Measurements from ENCODE around the gene HGS. TPM values are rescaled to one million over a fixed set of nuclear protein-coding genes. Genes with fewer than 3 reads are reported as not detected.

The HGS gene
- total and polyA plus RNA-seq, 2 of the 13 experiments (the other 11 are each of a cell fraction or from before 2014, with no cell fraction given): 73.3 to 78.1 TPM

DNA sequence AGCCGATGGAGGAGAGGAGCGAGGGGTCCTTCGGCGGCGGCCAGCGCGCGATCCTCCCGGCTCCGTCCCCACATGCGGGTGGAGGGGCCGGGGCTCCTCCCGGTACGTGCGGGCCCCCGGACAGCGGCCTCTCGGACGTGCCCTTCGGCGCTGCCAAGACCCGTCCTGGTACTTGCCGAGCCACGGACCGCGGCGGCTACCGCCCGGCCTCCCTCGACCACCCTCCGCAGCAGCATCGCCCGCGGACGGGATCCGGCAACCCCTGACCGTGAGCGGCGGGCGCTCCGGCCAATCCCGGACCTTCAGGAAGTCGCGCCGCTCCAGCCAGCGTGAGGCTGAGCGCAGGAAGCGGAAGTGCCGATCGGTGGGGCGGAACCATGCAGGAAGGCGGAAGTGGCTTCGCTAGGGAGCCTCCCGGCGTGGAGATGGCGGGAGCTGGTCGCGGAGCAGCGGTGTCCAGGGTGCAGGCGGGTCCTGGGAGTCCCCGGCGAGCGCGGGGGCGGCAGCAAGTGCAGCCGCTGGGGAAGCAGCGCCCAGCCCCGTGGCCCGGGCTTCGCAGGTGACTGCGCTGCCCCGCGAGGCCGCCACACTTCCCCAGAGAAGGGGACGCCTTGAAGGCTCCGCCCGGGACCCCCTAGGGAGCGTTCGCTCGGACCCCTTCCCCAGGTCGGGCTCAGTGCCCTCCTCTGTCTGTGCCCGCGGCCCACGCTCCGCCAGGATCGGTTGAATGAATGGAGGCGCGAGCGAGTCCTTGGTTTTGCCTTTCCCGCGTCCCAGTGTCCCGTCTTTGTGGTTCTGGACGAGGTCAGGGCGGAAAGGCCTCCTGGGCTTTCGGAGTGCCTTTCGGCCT lies 17.2 kb upstream of the HGS start, which contains the start of the genes CCDC137 and OXLD1 (continued):
- TF ChIP-seq, protein P1, sequence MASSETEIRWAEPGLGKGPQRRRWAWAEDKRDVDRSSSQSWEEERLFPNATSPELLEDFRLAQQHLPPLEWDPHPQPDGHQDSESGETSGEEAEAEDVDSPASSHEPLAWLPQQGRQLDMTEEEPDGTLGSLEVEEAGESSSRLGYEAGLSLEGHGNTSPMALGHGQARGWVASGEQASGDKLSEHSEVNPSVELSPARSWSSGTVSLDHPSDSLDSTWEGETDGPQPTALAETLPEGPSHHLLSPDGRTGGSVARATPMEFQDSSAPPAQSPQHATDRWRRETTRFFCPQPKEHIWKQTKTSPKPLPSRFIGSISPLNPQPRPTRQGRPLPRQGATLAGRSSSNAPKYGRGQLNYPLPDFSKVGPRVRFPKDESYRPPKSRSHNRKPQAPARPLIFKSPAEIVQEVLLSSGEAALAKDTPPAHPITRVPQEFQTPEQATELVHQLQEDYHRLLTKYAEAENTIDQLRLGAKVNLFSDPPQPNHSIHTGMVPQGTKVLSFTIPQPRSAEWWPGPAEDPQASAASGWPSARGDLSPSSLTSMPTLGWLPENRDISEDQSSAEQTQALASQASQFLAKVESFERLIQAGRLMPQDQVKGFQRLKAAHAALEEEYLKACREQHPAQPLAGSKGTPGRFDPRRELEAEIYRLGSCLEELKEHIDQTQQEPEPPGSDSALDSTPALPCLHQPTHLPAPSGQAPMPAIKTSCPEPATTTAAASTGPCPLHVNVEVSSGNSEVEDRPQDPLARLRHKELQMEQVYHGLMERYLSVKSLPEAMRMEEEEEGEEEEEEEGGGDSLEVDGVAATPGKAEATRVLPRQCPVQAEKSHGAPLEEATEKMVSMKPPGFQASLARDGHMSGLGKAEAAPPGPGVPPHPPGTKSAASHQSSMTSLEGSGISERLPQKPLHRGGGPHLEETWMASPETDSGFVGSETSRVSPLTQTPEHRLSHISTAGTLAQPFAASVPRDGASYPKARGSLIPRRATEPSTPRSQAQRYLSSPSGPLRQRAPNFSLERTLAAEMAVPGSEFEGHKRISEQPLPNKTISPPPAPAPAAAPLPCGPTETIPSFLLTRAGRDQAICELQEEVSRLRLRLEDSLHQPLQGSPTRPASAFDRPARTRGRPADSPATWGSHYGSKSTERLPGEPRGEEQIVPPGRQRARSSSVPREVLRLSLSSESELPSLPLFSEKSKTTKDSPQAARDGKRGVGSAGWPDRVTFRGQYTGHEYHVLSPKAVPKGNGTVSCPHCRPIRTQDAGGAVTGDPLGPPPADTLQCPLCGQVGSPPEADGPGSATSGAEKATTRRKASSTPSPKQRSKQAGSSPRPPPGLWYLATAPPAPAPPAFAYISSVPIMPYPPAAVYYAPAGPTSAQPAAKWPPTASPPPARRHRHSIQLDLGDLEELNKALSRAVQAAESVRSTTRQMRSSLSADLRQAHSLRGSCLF (CRISPR knock-in tag; IDR thresholded peaks at IDR 0.05; ENCODE audit: borderline replicate concordance): peak; percentile 85; the same call in 1 of the 2 replicates
- 0 out of 2 replicates have a peak, but pooled peaks have one; percentile 69 for TF ChIP-seq ZNF235 (CRISPR knock-in tag; IDR thresholded peaks at IDR 0.05; ENCODE audit: borderline replicate concordance)
- peak; percentile 56 for TF ChIP-seq HNRNPLL (IDR thresholded peaks at IDR 0.05; ENCODE audit: low read depth, low read length, poor library complexity, severe bottlenecking)
- TF ChIP-seq, protein P2, sequence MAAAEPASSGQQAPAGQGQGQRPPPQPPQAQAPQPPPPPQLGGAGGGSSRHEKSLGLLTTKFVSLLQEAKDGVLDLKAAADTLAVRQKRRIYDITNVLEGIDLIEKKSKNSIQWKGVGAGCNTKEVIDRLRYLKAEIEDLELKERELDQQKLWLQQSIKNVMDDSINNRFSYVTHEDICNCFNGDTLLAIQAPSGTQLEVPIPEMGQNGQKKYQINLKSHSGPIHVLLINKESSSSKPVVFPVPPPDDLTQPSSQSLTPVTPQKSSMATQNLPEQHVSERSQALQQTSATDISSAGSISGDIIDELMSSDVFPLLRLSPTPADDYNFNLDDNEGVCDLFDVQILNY (CRISPR knock-in tag; conservative IDR thresholded peaks at IDR 0.05): peak; percentile 66; the same call in 1 of the 2 replicates
- TF ChIP-seq, protein P3, sequence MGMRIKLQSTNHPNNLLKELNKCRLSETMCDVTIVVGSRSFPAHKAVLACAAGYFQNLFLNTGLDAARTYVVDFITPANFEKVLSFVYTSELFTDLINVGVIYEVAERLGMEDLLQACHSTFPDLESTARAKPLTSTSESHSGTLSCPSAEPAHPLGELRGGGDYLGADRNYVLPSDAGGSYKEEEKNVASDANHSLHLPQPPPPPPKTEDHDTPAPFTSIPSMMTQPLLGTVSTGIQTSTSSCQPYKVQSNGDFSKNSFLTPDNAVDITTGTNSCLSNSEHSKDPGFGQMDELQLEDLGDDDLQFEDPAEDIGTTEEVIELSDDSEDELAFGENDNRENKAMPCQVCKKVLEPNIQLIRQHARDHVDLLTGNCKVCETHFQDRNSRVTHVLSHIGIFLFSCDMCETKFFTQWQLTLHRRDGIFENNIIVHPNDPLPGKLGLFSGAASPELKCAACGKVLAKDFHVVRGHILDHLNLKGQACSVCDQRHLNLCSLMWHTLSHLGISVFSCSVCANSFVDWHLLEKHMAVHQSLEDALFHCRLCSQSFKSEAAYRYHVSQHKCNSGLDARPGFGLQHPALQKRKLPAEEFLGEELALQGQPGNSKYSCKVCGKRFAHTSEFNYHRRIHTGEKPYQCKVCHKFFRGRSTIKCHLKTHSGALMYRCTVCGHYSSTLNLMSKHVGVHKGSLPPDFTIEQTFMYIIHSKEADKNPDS (CRISPR knock-in tag; IDR thresholded peaks at IDR 0.05): no peak
- no peak; the same call in 1 of the 2 replicates for TF ChIP-seq MYNN (CRISPR knock-in tag; IDR thresholded peaks at IDR 0.05; ENCODE audit: low read depth)
- no peak for TF ChIP-seq MAFK (conservative IDR thresholded peaks at IDR 0.05 in 1 of 2, IDR thresholded peaks at IDR 0.05 in 1 of 2; ENCODE audit: low read length in 2 of 2)
- TF ChIP-seq ZNF841 (CRISPR knock-in tag; IDR thresholded peaks at IDR 0.05; ENCODE audit: borderline replicate concordance): no peak
- TF ChIP-seq SOX5 (CRISPR knock-in tag; IDR thresholded peaks at IDR 0.05; ENCODE audit: borderline replicate concordance): no peak
- TF ChIP-seq TBP (CRISPR knock-in tag; IDR thresholded peaks at IDR 0.05): no peak
- 0 out of 2 replicates have a peak, but pooled peaks have one; percentile 35 for TF ChIP-seq PAX8 (CRISPR knock-in tag; IDR thresholded peaks at IDR 0.05; ENCODE audit: borderline replicate concordance)
- peak; percentile 56 for TF ChIP-seq RAD21 (CRISPR knock-in tag; IDR thresholded peaks at IDR 0.05)
- TF ChIP-seq ZMYM4 (CRISPR knock-in tag; IDR thresholded peaks at IDR 0.05): peak; percentile 42; the same call in 1 of the 2 replicates
- peak; percentile 66; the same call in 1 of the 2 replicates for TF ChIP-seq AHR (CRISPR knock-in tag; IDR thresholded peaks at IDR 0.05)
- peak; percentile 47 for TF ChIP-seq CEBPG (CRISPR knock-in tag; IDR thresholded peaks at IDR 0.05)
- TF ChIP-seq DNMT3B (CRISPR knock-in tag; conservative IDR thresholded peaks at IDR 0.05): no peak
- TF ChIP-seq SIN3A (IDR thresholded peaks at IDR 0.05; ENCODE audit: borderline replicate concordance, low read depth, low read length): peak; percentile 98
- TF ChIP-seq NFE2L1 (CRISPR knock-in tag; IDR thresholded peaks at IDR 0.05; ENCODE audit: borderline replicate concordance): no peak
- no peak for TF ChIP-seq SYNCRIP (IDR thresholded peaks at IDR 0.05; ENCODE audit: insufficient read depth, low read depth, low read length)
- TF ChIP-seq HDAC2 (CRISPR knock-in tag; IDR thresholded peaks at IDR 0.05): peak; percentile 79; the same call in 1 of the 2 replicates
- TF ChIP-seq ARNT2 (CRISPR knock-in tag; IDR thresholded peaks at IDR 0.05; ENCODE audit: low read depth): peak; percentile 91
- no peak for TF ChIP-seq ZNF549 (CRISPR knock-in tag; IDR thresholded peaks at IDR 0.05)
